Measurements from ENCODE around the gene AXIN1.

- TF ChIP-seq CTCF (IDR thresholded peaks at IDR 0.05) (no peak), REST (IDR thresholded peaks at IDR 0.05; ENCODE audit: insufficient read depth in 1 of 2, low read depth in 2 of 2, low read length in 1 of 2) (no peak)
These were observed 23.6 kb upstream of the AXIN1 start for GRCh38 chr16:375927-376816.
